Upper lobe of left lung (tissue), 6 donors: Measurements from ENCODE around the gene GPR26. TPM values are rescaled to one million over a fixed set of nuclear protein-coding genes. Genes with fewer than 3 reads are reported as not detected.

Experiments
- ATAC-seq, 2 donors: fragments of 200-7000 bp; cut with Tn5 transposase; one replicate each; pipeline ENCODE4 v1.9.1; 2022; ENCODE audit warnings: mild to moderate bottlenecking in 2 of 2, moderate library complexity in 2 of 2; ENCODE audit not compliant: low FRiP score in 2 of 2
- DNase-seq, 2 donors: peaks; one replicate each; pipeline ENCODE4 v3.0.0-alpha.2; 2019 to 2020
- H3K27ac ChIP-seq, 4 donors: fragments of 200-600 bp; sonication (generic); one replicate each; pipeline ENCODE4 v1.5.1; 2016 to 2019
- H3K27me3 ChIP-seq, 4 donors: fragments of 200-600 bp; sonication (generic); one replicate each; pipeline ENCODE4 v1.5.1; 2017 to 2019
- H3K36me3 ChIP-seq, 4 donors: fragments of 200-600 bp; sonication (generic); one replicate each; pipeline ENCODE4 v1.5.1; 2016 to 2019
- H3K4me1 ChIP-seq, 4 donors: fragments of 200-600 bp; sonication (generic); one replicate each; pipeline ENCODE4 v1.5.1; 2018 to 2019
- H3K4me3 ChIP-seq, 4 donors: fragments of 200-600 bp; sonication (generic); one replicate each; pipeline ENCODE4 v1.5.1; 2017 to 2019; ENCODE audit warnings: mild to moderate bottlenecking in 2 of 4, moderate library complexity in 1 of 4
- H3K9me3 ChIP-seq, 4 donors: fragments of 200-600 bp; sonication (generic); one replicate each; pipeline ENCODE4 v1.5.1; 2018 to 2019
- EP300 ChIP-seq, 4 donors: sonication (generic); formaldehyde crosslinking; IDR thresholded peaks; one replicate each; pipeline ENCODE4 v1.5.1; 2017; ENCODE audit warnings: antibody characterized with exemption in 4 of 4, control low read depth in 2 of 4
- POLR2A ChIP-seq, 4 donors: fragments of 450-650 bp; IDR thresholded peaks; one replicate each; pipeline ENCODE4 v1.5.1; 2016 to 2017; ENCODE audit warnings: antibody characterized with exemption in 4 of 4, mild to moderate bottlenecking in 2 of 4
- POLR2AphosphoS5 ChIP-seq, 2 donors: sonication (generic); formaldehyde crosslinking; IDR thresholded peaks; one replicate each; pipeline ENCODE4 v1.5.1; 2017; ENCODE audit warnings: antibody characterized with exemption in 2 of 2
- WGBS, 2 donors: methylation state at CpG; one replicate each; pipeline ENCODE4 v1.1.5; 2017 to 2018; 5-methylcytosine and 5-hydroxymethylcytosine counted together
- total RNA-seq, 6 donors: library from RNA; depleted of rRNA in 4 of 6; stranded (reverse); fragments of >200 nt in 4 of 6; gene quantifications; one replicate each; pipeline versions ENCODE4 v1.1.0 to v1.2.1, GENCODE V29; 2016 to 2021
- TF ChIP-seq, protein P1 (sequence below), 6 experiments: fragments of 450-650 bp in 4 of 6; fragments of 200-600 bp in 2 of 6; sonication (generic) in 2 of 6; IDR thresholded peaks; one replicate each; pipeline ENCODE4 v1.5.1; 2016 to 2019; ENCODE audit warnings: antibody characterized with exemption in 6 of 6
- donor health status: DM: no; HTN: no; CAD: no; lungs with moderate emphysema.
- donor health status: DM: no; HTN: yes; CAD: no; lungs with severe emphysema.

The GPR26 gene
- total RNA-seq, 6 donors from 2014 or later = not detected

DNA sequence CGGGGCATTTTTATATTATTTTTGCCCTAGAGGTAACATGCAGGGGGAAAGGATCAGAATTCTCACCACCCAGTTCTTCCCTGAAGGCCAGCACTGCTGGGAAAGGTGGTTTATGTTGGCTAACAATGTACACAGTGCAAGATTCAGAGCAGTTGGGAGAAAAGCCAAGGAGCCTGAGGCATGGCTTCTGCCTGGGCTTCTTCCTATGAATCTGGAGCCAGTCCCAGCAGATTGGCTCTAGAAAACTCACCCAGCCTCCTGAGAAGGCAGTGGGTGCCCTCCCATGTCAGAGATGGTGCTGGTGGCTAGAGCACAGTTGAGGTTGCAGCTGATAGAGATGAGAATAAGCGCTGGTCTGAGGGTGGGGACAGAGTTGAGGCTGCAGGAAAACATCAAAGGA, 44.7 kb upstream of the GPR26 start:
- H3K36me3 ChIP-seq = no peaks in the 10 kb centered on the region
- 71 to 72% methylated on average over 2 of the region's 2 CpGs for WGBS, 2 donors
- H3K27me3 ChIP-seq = no peaks in the 10 kb centered on the region
- no peaks in the 10 kb centered on the region for H3K9me3 ChIP-seq
- no peak overlapping the region for H3K4me3 ChIP-seq
- H3K4me1 ChIP-seq = no peaks in the 10 kb centered on the region
- no peak for TF ChIP-seq EP300 (IDR thresholded peaks at IDR 0.05)
- TF ChIP-seq, protein P1, sequence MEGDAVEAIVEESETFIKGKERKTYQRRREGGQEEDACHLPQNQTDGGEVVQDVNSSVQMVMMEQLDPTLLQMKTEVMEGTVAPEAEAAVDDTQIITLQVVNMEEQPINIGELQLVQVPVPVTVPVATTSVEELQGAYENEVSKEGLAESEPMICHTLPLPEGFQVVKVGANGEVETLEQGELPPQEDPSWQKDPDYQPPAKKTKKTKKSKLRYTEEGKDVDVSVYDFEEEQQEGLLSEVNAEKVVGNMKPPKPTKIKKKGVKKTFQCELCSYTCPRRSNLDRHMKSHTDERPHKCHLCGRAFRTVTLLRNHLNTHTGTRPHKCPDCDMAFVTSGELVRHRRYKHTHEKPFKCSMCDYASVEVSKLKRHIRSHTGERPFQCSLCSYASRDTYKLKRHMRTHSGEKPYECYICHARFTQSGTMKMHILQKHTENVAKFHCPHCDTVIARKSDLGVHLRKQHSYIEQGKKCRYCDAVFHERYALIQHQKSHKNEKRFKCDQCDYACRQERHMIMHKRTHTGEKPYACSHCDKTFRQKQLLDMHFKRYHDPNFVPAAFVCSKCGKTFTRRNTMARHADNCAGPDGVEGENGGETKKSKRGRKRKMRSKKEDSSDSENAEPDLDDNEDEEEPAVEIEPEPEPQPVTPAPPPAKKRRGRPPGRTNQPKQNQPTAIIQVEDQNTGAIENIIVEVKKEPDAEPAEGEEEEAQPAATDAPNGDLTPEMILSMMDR (IDR thresholded peaks at IDR 0.05) = no peak
- no peak for DNase-seq
- no peak overlapping the region for H3K27ac ChIP-seq
- ATAC-seq = no peak

DNA sequence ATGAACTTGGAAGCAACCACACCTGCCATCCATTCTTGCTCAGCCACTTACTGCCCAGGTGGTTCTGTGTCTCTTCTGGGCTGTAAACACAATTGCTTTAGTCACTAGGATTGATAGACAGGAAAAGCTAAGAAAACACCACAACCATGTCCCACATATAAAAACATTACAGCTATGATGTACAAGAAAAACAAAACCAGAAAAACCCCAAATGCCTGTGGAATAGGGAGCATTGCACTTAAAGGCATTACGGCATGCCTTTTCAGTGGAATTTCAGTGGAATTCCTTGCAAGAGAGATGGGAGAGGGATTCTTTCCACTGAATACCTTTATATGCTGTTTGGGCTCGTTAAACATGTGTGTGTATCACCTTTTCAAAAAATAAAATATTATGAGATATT, 44.2 kb upstream of the GPR26 start:
- H3K27ac ChIP-seq = no peak overlapping the region
- 75 to 83% methylated on average over 2 of the region's 2 CpGs for WGBS, 2 donors

DNA sequence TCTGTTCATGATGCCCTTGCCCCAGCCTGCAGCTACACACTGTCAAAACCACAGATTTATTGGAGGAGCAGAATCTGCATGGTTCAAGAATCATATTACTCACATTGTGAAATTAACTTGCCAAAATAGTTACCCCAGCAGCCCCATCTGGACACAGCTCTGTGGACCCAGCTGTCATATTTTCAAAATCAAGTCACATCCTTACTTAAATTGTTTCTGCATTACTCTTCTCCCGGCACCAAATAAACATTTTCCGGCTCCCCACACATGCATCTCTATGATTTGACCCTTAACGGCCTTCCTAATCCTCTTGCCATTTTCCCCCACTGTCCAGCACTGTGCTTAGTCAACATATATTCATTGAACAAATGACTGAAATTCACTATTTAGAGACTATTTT, 43.8 kb upstream of the GPR26 start:
- no peaks in the 10 kb centered on the region for H3K27me3 ChIP-seq
- no peak for ATAC-seq
- no peak overlapping the region for H3K27ac ChIP-seq
- DNase-seq = no peak
- H3K4me1 ChIP-seq = no peaks in the 10 kb centered on the region
- TF ChIP-seq, protein P1 (IDR thresholded peaks at IDR 0.05) = no peak
- TF ChIP-seq EP300 (IDR thresholded peaks at IDR 0.05) = no peak
- no peak for TF ChIP-seq POLR2AphosphoS5 (IDR thresholded peaks at IDR 0.05)
- no peak for TF ChIP-seq POLR2A (IDR thresholded peaks at IDR 0.05)
- H3K4me3 ChIP-seq = no peak overlapping the region
- no peaks in the 10 kb centered on the region for H3K36me3 ChIP-seq
- WGBS, 2 donors = 72 to 86% methylated on average over 2 of the region's 3 CpGs
- H3K9me3 ChIP-seq = no peaks in the 10 kb centered on the region

More for the DNA sequence above, 44.2 kb upstream of the GPR26 start:
- no peak for TF ChIP-seq EP300 (IDR thresholded peaks at IDR 0.05)
- no peak for TF ChIP-seq POLR2AphosphoS5 (IDR thresholded peaks at IDR 0.05)
- no peak for TF ChIP-seq POLR2A (IDR thresholded peaks at IDR 0.05)
- TF ChIP-seq, protein P1 (IDR thresholded peaks at IDR 0.05) = no peak
- DNase-seq (no peak), ATAC-seq (no peak)
- H3K9me3 ChIP-seq = no peaks in the 10 kb centered on the region
- H3K36me3 ChIP-seq = no peaks in the 10 kb centered on the region
- H3K4me1 ChIP-seq = no peaks in the 10 kb centered on the region
- no peaks in the 10 kb centered on the region for H3K27me3 ChIP-seq
- no peak overlapping the region for H3K4me3 ChIP-seq

DNA sequence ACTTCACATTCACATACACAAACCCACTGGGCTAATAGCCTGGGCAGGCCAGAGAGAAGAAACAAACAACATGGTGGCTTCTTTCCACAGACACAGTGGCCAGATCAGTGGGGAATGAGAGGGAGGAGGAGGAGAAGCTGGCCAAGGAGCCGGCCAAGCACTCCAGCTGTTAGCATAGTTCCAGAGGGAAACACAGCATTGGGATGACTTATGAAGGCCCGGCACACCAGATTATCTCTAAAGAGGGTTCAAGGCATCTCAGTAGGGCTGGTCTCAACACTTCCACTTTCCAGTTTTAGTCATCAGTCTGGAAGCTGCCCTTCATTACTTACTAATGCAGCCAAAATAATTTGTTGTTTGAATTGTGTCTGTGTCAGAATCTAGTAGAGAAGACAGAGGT, 42.1 kb upstream of the GPR26 start:
- Histone ChIP-seq H3K4me1 (no peaks in the 10 kb centered on the region), H3K9me3 (no peaks in the 10 kb centered on the region), H3K4me3 (no peak overlapping the region), H3K27ac (no peak overlapping the region), H3K27me3 (no peaks in the 10 kb centered on the region), H3K36me3 (no peaks in the 10 kb centered on the region)
- no peak for DNase-seq
- 79% methylated on average over 2 of the region's 2 CpGs for WGBS, 2 donors
- TF ChIP-seq EP300 (IDR thresholded peaks at IDR 0.05) = no peak
- TF ChIP-seq, protein P1 (IDR thresholded peaks at IDR 0.05) = no peak
- no peak for TF ChIP-seq POLR2A (IDR thresholded peaks at IDR 0.05)
- no peak for TF ChIP-seq POLR2AphosphoS5 (IDR thresholded peaks at IDR 0.05)
- no peak for ATAC-seq

DNA sequence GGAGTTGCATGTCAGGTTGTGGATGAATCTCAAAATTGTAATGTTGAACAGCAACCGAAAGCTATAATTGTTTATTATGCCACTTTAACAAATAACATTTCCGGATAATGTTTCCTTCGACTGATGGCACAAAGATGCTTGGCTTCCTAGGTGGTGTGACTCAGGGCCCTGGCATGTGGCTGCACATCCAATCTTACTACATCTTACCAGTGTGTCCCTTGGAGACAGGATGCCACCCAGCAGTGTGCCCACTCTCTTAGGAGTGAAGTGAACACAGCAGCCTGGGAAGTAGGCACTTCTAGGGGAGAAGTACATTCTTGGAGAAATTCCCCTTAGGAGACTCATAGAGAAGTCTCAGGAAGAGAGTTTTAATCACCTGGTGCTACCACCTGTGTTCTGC, 33.0 kb upstream of the GPR26 start:
- Histone ChIP-seq H3K9me3 (no peaks in the 10 kb centered on the region), H3K4me1 (no peaks in the 10 kb centered on the region), H3K36me3 (no peaks in the 10 kb centered on the region), H3K4me3 (no peak overlapping the region), H3K27me3 (no peaks in the 10 kb centered on the region), H3K27ac (no peak overlapping the region)
- ATAC-seq = no peak
- no peak for TF ChIP-seq POLR2AphosphoS5 (IDR thresholded peaks at IDR 0.05)
- TF ChIP-seq, protein P1 (IDR thresholded peaks at IDR 0.05) = no peak
- TF ChIP-seq POLR2A (IDR thresholded peaks at IDR 0.05) = no peak
- TF ChIP-seq EP300 (IDR thresholded peaks at IDR 0.05) = no peak
- no peak for DNase-seq
- 90 to 95% methylated on average over 3 of the region's 3 CpGs for WGBS, 2 donors
